H9 (cell line): ENCODE measurements around the gene SMYD2. TPM values are rescaled to one million over a fixed set of nuclear protein-coding genes. Genes with fewer than 3 reads are reported as not detected.

ENCODE experiments used
- DNase-seq: peaks from one replicate; pipeline ENCODE4 v3.0.0-alpha.2; 2017
- H2AFZ ChIP-seq: one replicate; pipeline ENCODE4 v1.6.1; 2013; ENCODE audit warnings: mild to moderate bottlenecking, low read length, control low read depth, moderate library complexity
- H2AK5ac ChIP-seq: 2 replicates; pipeline ENCODE4 v1.6.1; 2013; ENCODE audit warnings: low read length, control low read depth, mixed read lengths; ENCODE audit not compliant: insufficient read length
- H2BK120ac ChIP-seq: one replicate; pipeline ENCODE4 v1.6.1; 2013; ENCODE audit warnings: low read depth, mild to moderate bottlenecking, low read length, control low read depth, inconsistent platforms; ENCODE audit not compliant: poor library complexity, severe bottlenecking
- H2BK12ac ChIP-seq: 2 replicates; pipeline ENCODE4 v1.6.1; 2013; ENCODE audit warnings: low read length, control low read depth, mixed read lengths, low read depth; ENCODE audit not compliant: insufficient read length
- H2BK15ac ChIP-seq: 2 replicates; pipeline ENCODE4 v1.6.1; 2013; ENCODE audit warnings: low read depth, low read length, control low read depth
- H2BK20ac ChIP-seq: one replicate; pipeline ENCODE4 v1.6.1; 2013; ENCODE audit warnings: low read depth, mild to moderate bottlenecking, low read length, control low read depth, inconsistent platforms; ENCODE audit not compliant: poor library complexity, severe bottlenecking
- H2BK5ac ChIP-seq: 2 replicates; pipeline ENCODE4 v1.6.1; 2013; ENCODE audit warnings: low read length, control low read depth, mixed read lengths; ENCODE audit not compliant: insufficient read length
- H3K14ac ChIP-seq: 2 replicates; pipeline ENCODE4 v1.6.1; 2013; ENCODE audit warnings: low read length, control low read depth; ENCODE audit not compliant: insufficient read depth
- H3K18ac ChIP-seq: 2 replicates; pipeline ENCODE4 v1.6.1; 2013; ENCODE audit warnings: low read depth, mild to moderate bottlenecking, mixed read lengths, low read length, control low read depth; ENCODE audit not compliant: insufficient read length
- H3K23ac ChIP-seq: 2 replicates; pipeline ENCODE4 v1.6.1; 2013; ENCODE audit warnings: low read length, control low read depth, mixed read lengths, low read depth; ENCODE audit not compliant: insufficient read length
- H3K23me2 ChIP-seq: 2 replicates; pipeline ENCODE4 v1.6.1; 2013; ENCODE audit warnings: low read depth, mild to moderate bottlenecking, mixed read lengths, low read length, control low read depth; ENCODE audit not compliant: insufficient read length, poor library complexity, severe bottlenecking
- H3K27ac ChIP-seq: 2 replicates; pipeline ENCODE4 v1.5.1; 2013; ENCODE audit warnings: low read length, control low read depth, mixed read lengths, low read depth; ENCODE audit not compliant: insufficient read length
- H3K27me3 ChIP-seq: 2 replicates; pipeline ENCODE4 v1.6.1; 2013; ENCODE audit warnings: low read length, control low read depth, inconsistent platforms; ENCODE audit not compliant: insufficient read depth
- H3K4ac ChIP-seq: 2 replicates; pipeline ENCODE4 v1.6.1; 2013; ENCODE audit warnings: low read depth, mild to moderate bottlenecking, control low read depth, inconsistent platforms, low read length, moderate library complexity
- H3K4me1 ChIP-seq: 2 replicates; pipeline ENCODE4 v1.6.1; 2013; ENCODE audit warnings: low read length, control low read depth, inconsistent platforms; ENCODE audit not compliant: insufficient read depth
- H3K4me2 ChIP-seq: 2 replicates; pipeline ENCODE4 v1.6.1; 2013; ENCODE audit warnings: low read length, control low read depth, mixed read lengths; ENCODE audit not compliant: insufficient read length, insufficient read depth
- H3K56ac ChIP-seq: 2 replicates; pipeline ENCODE4 v1.6.1; 2013; ENCODE audit warnings: low read depth, mild to moderate bottlenecking, mixed read lengths, low read length, control low read depth; ENCODE audit not compliant: insufficient read length
- H3K79me1 ChIP-seq: 2 replicates; pipeline ENCODE4 v1.6.1; 2013; ENCODE audit warnings: low read depth, mild to moderate bottlenecking, moderate library complexity, low read length, control low read depth, inconsistent platforms; ENCODE audit not compliant: insufficient read depth, poor library complexity, severe bottlenecking
- H3K79me2 ChIP-seq: 2 replicates; pipeline ENCODE4 v1.6.1; 2013; ENCODE audit warnings: low read length, control low read depth, inconsistent platforms; ENCODE audit not compliant: insufficient read depth
- H3K9ac ChIP-seq: 2 replicates; pipeline ENCODE4 v1.6.1; 2013; ENCODE audit warnings: low read length, control low read depth, mixed read lengths; ENCODE audit not compliant: insufficient read length; ENCODE audit errors: extremely low read depth
- H3K9me3 ChIP-seq: one replicate; pipeline ENCODE4 v1.6.1; 2013; ENCODE audit warnings: low read depth, low read length, inconsistent platforms; ENCODE audit not compliant: control insufficient read depth
- H3T11ph ChIP-seq: one replicate; pipeline ENCODE4 v1.6.1; 2013; ENCODE audit warnings: mild to moderate bottlenecking, low read length, control low read depth, inconsistent platforms
- H4K20me1 ChIP-seq: one replicate; pipeline ENCODE4 v1.6.1; 2013; ENCODE audit not compliant: control insufficient read depth, insufficient read length, insufficient read depth
- H4K5ac ChIP-seq: 2 replicates; pipeline ENCODE4 v1.6.1; 2013; ENCODE audit warnings: low read depth, mild to moderate bottlenecking, mixed read lengths, low read length, control low read depth; ENCODE audit not compliant: insufficient read length
- H4K8ac ChIP-seq: replicated peaks from 2 replicates; pipeline ENCODE4 v1.6.1; 2013; ENCODE audit warnings: low read length, control low read depth, mixed read lengths, low read depth; ENCODE audit not compliant: insufficient read length
- H4K91ac ChIP-seq: 2 replicates; pipeline ENCODE4 v1.6.1; 2013; ENCODE audit warnings: low read depth, mild to moderate bottlenecking, moderate library complexity, mixed read lengths, low read length, control low read depth; ENCODE audit not compliant: insufficient read length
- H3K27ac Mint-ChIP-seq, 3 experiments: 2 replicates in 2 of 3; 3 replicates in 1 of 3; pipeline ENCODE4 v1.8.0; 2020 to 2021; ENCODE audit warnings: mixed read lengths in 3 of 3, mild to moderate bottlenecking in 1 of 3, moderate library complexity in 1 of 3
- H3K27me3 Mint-ChIP-seq: 2 replicates; pipeline ENCODE4 v1.8.0; 2021; ENCODE audit warnings: low read depth, mild to moderate bottlenecking, moderate library complexity, mixed read lengths
- H3K36me3 Mint-ChIP-seq, 3 experiments: 2 replicates in 2 of 3; 3 replicates in 1 of 3; pipeline ENCODE4 v1.8.0; 2020 to 2021; ENCODE audit warnings: low read depth in 3 of 3, mixed read lengths in 3 of 3; ENCODE audit not compliant: insufficient read depth in 1 of 3
- H3K4me1 Mint-ChIP-seq, 2 experiments: 2 replicates each; pipeline ENCODE4 v1.8.0; 2020; ENCODE audit warnings: mixed read lengths in 2 of 2
- H3K4me3 Mint-ChIP-seq, 2 experiments: 2 replicates in 1 of 2; 3 replicates in 1 of 2; pipeline ENCODE4 v1.8.0; 2020 to 2021; ENCODE audit warnings: mild to moderate bottlenecking in 2 of 2, mixed read lengths in 2 of 2, moderate library complexity in 1 of 2
- H3K9me3 Mint-ChIP-seq, 2 experiments: 2 replicates in 1 of 2; 3 replicates in 1 of 2; pipeline ENCODE4 v1.8.0; 2020; ENCODE audit warnings: mild to moderate bottlenecking in 2 of 2, mixed read lengths in 2 of 2, moderate library complexity in 1 of 2
- WGBS: extraction: QIAGEN DNeasy Blood & Tissue Kit; methylation state at CpG from one replicate; pipeline ENCODE4 v1.1.7; 2013; ENCODE audit warnings: missing lambda C conversion rate, low lambda C conversion rate, mixed read lengths; ENCODE audit not compliant: insufficient read length; ENCODE audit errors: extremely low coverage; 5-methylcytosine and 5-hydroxymethylcytosine counted together
- total RNA-seq: library from RNA; stranded (reverse); gene quantifications from 2 replicates; pipeline ENCODE4 v1.2.1, GENCODE V29; 2021
- TF ChIP-seq, protein P1 (sequence below): fragments of 200-600 bp; sonication (generic); conservative IDR thresholded peaks from 3 replicates; pipeline ENCODE4 v1.8.0; 2021; ENCODE audit warnings: antibody characterized with exemption, mild to moderate bottlenecking

SMYD2 gene
- total RNA-seq, 1 experiment from 2014 or later, result 10.9 TPM

DNA sequence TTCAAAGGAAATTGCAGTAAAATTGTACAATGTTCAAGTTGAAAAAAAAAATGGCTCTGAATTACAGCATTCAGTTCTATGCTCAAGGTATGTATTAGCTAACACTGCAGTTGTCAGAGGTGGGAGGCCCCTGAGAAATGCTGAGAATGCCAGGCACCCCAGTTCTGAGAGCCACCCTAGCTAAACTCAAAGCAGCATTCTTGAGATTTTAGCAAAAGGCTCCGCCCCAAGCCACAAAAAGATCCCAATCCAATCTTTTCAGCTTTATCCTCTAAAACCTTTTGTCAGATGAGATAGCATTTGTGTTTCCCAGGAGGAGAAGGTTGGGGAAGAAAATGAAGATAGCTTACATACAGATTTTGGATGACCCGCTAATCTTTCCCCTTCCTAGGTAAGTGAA, 68.8 kb downstream of the SMYD2 start:
- Histone ChIP-seq H2BK15ac (no peak overlapping the region), H3K9me3 (no peaks in the 10 kb centered on the region), H4K91ac (no peak overlapping the region), H3K23me2 (no peaks in the 10 kb centered on the region), H3K23ac (no peak overlapping the region), H3K27me3 (no peaks in the 10 kb centered on the region), H3K4me2 (no peak overlapping the region), H3K14ac (no peak overlapping the region), H2BK120ac (no peak overlapping the region), H3K27ac (no peak overlapping the region), H2AFZ (no peak overlapping the region), H3K9ac (no peak overlapping the region), H3K56ac (no peak overlapping the region), H3K79me1 (no peaks in the 10 kb centered on the region), H4K8ac (no peak overlapping the region), H2BK12ac (no peak overlapping the region), H3K4me1 (peaks cover 10% of the 10 kb centered on the region; the same call in 1 of the 2 replicates), H4K20me1 (no peaks in the 10 kb centered on the region), H2AK5ac (no peak overlapping the region), H3K79me2 (no peaks in the 10 kb centered on the region), H4K5ac (no peak overlapping the region), H3K18ac (no peak overlapping the region), H3K4ac (no peak overlapping the region), H3T11ph (peak overlapping the region; percentile 8), H2BK5ac (no peak overlapping the region), H2BK20ac (no peak overlapping the region)
- Mint-ChIP-seq H3K4me3 (no peak overlapping the region), H3K36me3 (peaks cover 14 to 52% (median 39%) of the 10 kb centered on the region in 3 experiments), H3K27me3 (no peaks in the 10 kb centered on the region), H3K27ac (peak overlapping the region in 2 of 3 experiments; percentile 8 to 92; a peak in 3 of 7 replicates), H3K4me1 (peaks cover 20 to 21% of the 10 kb centered on the region in 2 experiments), H3K9me3 (peaks cover 4 to 8% of the 10 kb centered on the region in 2 experiments; a peak in 4 of 5 replicates)
- no peak for DNase-seq
- no CpG with 5 or more reads among the region's 2 CpGs for WGBS
- TF ChIP-seq, protein P1, sequence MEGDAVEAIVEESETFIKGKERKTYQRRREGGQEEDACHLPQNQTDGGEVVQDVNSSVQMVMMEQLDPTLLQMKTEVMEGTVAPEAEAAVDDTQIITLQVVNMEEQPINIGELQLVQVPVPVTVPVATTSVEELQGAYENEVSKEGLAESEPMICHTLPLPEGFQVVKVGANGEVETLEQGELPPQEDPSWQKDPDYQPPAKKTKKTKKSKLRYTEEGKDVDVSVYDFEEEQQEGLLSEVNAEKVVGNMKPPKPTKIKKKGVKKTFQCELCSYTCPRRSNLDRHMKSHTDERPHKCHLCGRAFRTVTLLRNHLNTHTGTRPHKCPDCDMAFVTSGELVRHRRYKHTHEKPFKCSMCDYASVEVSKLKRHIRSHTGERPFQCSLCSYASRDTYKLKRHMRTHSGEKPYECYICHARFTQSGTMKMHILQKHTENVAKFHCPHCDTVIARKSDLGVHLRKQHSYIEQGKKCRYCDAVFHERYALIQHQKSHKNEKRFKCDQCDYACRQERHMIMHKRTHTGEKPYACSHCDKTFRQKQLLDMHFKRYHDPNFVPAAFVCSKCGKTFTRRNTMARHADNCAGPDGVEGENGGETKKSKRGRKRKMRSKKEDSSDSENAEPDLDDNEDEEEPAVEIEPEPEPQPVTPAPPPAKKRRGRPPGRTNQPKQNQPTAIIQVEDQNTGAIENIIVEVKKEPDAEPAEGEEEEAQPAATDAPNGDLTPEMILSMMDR, result no peak
